Measurements from ENCODE around the gene TRPM2.

TRPM2 gene

DNA sequence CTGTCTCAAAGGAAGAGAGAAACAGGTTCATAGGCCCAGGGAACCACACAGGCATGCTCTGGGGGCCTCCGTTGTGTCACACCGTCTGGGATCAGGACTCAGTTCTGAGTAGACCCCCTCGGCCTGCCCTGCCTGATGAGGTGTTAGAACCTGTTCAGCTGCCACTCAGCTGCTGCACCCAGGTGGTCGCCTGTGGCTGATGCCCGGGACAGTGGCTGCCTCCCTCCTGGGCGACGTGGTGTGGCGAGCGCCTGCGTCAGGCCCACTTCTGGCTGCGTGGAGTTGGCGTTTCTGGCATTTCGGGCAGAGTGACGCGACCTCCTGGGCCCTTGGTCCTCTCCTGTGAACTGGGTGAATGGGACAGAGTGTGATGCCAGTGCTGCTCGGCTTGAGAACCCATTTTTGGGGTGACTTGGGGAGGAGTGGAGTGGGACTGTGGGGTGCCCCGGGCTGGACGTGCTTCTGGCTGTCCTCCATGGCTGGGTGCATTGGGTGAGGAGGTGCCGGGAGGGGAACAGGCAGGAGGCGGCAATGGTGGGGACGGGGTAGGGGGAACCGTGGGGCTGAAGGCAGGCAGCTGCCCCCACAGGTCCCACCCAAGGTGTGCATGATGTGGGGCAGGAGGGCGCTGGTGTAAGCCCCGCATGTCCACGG is 25.1 kb upstream of the TRPM2 start:
- Mint-ChIP-seq H3K9me3 (no peaks in the 10 kb centered on the region), H3K4me1 (peaks cover 4% of the 10 kb centered on the region), H3K27ac (peak overlapping the region in 1 of 2 donors; percentile 59), H3K27me3 (no peaks in the 10 kb centered on the region), H3K4me3 (no peak overlapping the region)
- no peak for DNase-seq
- ATAC-seq, result no peak

- peak overlapping the region in 1 of 2 donors; percentile 61 for H3K27ac Mint-ChIP-seq
- ATAC-seq (no peak), DNase-seq (no peak)
- no peak overlapping the region for H3K4me3 Mint-ChIP-seq
- H3K4me1 Mint-ChIP-seq, result peaks cover 4% of the 10 kb centered on the region
- H3K27me3 Mint-ChIP-seq, result no peaks in the 10 kb centered on the region
- no peaks in the 10 kb centered on the region for H3K9me3 Mint-ChIP-seq
Observed at GRCh38 chr21:44329086-44329889, 24.1 kb upstream of the TRPM2 start.

- Mint-ChIP-seq H3K4me1 (peaks cover 4% of the 10 kb centered on the region), H3K27ac (no peak overlapping the region), H3K27me3 (no peaks in the 10 kb centered on the region), H3K9me3 (no peaks in the 10 kb centered on the region), H3K4me3 (no peak overlapping the region)
- ATAC-seq, result peak; percentile 5
- no peak for DNase-seq
Observed at GRCh38 chr21:44329971-44330681, 23.3 kb upstream of the TRPM2 start.

DNA sequence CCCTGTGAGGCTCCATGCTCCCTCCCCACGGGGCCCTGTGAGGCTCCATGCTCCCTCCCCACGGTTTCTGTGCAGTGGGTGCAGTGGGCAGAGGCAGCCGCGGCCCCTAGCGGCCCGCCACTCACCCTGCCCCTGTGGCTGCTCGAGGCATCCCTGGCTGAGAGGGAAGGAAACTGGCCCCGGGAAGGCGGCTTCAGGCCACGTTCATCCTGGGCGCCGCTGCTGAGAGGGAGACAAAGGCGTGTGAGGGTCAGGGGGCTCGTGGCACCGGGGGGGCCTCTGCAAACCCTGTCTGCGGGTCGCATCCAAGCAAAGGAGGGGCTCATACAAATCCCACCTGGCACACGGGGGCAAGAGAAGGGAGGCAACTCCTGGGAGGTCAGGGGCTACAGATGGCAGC is 22.7 kb upstream of the TRPM2 start:
- Mint-ChIP-seq H3K27me3 (no peaks in the 10 kb centered on the region), H3K27ac (peak overlapping the region in 1 of 2 donors; percentile 85), H3K4me3 (no peak overlapping the region), H3K4me1 (peaks cover 4% of the 10 kb centered on the region), H3K9me3 (no peaks in the 10 kb centered on the region)
- no peak for DNase-seq
- no peak for ATAC-seq

- ATAC-seq (no peak), DNase-seq (no peak)
- no peaks in the 10 kb centered on the region for H3K27me3 Mint-ChIP-seq
- H3K4me3 Mint-ChIP-seq, result no peak overlapping the region
- H3K4me1 Mint-ChIP-seq, result peaks cover 4% of the 10 kb centered on the region
- peak overlapping the region; percentile 31 to 85 for H3K27ac Mint-ChIP-seq
- no peaks in the 10 kb centered on the region for H3K9me3 Mint-ChIP-seq
Observed at GRCh38 chr21:44331209-44331608, 22.2 kb upstream of the TRPM2 start.

GRCh38 chr21:44331650-44332307 is 21.6 kb upstream of the TRPM2 start:
- Mint-ChIP-seq H3K9me3 (no peaks in the 10 kb centered on the region), H3K4me1 (peaks cover 4% of the 10 kb centered on the region), H3K27me3 (no peaks in the 10 kb centered on the region), H3K27ac (peak overlapping the region; percentile 31 to 85), H3K4me3 (no peak overlapping the region)
- no peak for DNase-seq
- ATAC-seq, result no peak

DNA sequence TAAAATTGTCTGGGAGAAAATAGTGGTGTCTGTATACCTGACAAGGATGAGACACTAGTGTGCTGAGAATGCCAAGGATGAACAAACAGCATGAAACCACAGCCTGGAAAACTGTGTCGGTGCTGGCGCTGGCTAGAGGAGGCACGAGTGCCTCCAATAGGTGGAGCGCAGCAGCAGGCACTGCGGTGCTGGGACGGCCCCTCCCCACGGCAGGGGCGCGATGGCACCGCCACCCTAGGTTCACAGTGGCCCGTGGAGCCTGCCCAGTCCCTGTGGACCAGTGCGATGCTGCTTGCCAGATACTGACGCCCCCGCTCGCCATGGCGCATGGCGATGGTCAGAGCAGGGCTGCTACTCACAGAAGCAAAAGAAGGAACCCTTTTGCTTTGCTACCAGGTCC is 21.0 kb upstream of the TRPM2 start:
- Mint-ChIP-seq H3K27me3 (no peaks in the 10 kb centered on the region), H3K4me3 (no peak overlapping the region), H3K27ac (no peak overlapping the region), H3K9me3 (no peaks in the 10 kb centered on the region), H3K4me1 (peaks cover 4% of the 10 kb centered on the region)
- DNase-seq, result no peak
- no peak for ATAC-seq

GRCh38 chr21:44332965-44333364 is 20.5 kb upstream of the TRPM2 start:
- Mint-ChIP-seq H3K4me3 (no peak overlapping the region), H3K4me1 (peaks cover 6% of the 10 kb centered on the region), H3K9me3 (no peaks in the 10 kb centered on the region), H3K27me3 (no peaks in the 10 kb centered on the region), H3K27ac (no peak overlapping the region)
- DNase-seq, result no peak
- ATAC-seq, result no peak

DNA sequence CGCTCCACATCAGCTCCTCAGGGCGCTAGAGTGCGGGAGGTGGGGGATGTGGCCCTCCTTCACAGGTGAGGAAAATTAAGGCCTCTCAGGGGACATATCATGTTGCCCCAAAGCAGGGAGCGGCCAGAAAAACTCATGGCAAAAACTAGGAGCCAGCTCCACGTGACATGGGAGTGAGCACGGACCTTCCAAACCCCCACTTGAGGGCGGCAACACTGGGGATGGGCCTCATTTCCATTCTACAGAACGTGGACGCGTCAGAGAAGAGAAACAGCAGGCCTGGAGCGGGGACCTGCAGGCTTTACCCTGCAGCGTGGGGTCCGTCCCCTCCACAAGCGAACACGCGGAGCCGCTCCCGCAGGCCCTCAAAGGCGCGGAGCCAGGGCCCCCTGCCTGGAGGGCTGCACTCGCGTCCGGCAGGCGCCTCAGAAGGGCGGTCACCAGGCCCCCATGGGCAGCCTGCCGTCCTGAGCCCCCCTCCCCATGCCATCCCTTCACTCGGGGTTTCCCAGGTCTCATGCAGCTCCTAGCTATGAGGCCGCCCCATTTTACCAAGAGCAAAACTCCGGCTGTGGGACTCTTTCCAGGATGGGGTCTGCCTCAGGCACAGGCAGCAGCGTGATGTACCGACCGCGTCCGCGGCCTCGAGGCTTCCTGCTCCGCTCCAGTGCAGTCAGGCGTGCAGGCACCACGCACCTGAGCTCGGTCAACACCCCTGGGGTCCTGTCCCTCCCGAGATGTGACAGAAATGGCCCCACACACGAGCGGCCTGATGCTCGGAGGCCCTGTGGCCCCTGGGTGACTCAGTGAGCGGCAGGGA is 19.7 kb upstream of the TRPM2 start:
- Mint-ChIP-seq H3K4me1 (peaks cover 12% of the 10 kb centered on the region), H3K9me3 (no peaks in the 10 kb centered on the region), H3K4me3 (no peak overlapping the region), H3K27ac (no peak overlapping the region), H3K27me3 (no peaks in the 10 kb centered on the region)
- DNase-seq (no peak), ATAC-seq (no peak)

DNA sequence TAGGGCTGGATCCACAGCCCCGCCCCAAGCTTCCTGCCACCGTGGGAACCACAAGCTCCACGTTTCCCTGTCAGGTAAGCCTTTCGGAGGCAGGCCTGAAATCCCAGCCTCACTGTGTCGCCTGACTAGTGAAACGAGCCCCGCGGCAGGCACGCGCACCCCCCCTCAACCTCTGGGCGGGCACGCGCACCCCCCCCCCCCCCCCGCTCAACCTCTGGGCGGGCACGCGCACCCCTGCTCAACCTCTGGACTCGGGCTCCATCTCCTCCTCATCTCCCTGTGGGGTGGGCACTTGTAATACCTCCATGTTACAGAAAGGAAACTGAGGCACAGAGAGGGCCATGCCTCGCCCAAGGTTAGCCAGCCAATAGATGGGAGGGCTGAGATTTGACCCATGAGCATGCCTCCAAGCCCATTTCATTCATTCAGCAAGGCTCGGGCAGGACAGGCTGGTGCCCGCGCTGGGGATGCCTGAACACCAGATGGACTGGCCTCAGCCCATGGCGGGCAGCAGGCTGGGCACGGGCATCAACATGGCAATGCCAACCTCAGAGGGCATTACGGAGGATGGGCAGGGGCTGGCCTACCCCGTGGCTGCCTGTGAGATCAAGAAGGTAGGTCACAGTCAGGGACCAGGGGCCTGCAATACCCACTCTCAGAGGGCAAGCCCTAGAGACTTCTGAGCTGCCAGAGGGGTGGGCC is 18.9 kb upstream of the TRPM2 start:
- ATAC-seq (no peak), DNase-seq (no peak)
- H3K27me3 Mint-ChIP-seq, result no peaks in the 10 kb centered on the region
- H3K4me3 Mint-ChIP-seq, result no peak overlapping the region
- H3K4me1 Mint-ChIP-seq, result peaks cover 12% of the 10 kb centered on the region
- no peak overlapping the region for H3K27ac Mint-ChIP-seq
- no peaks in the 10 kb centered on the region for H3K9me3 Mint-ChIP-seq

DNA sequence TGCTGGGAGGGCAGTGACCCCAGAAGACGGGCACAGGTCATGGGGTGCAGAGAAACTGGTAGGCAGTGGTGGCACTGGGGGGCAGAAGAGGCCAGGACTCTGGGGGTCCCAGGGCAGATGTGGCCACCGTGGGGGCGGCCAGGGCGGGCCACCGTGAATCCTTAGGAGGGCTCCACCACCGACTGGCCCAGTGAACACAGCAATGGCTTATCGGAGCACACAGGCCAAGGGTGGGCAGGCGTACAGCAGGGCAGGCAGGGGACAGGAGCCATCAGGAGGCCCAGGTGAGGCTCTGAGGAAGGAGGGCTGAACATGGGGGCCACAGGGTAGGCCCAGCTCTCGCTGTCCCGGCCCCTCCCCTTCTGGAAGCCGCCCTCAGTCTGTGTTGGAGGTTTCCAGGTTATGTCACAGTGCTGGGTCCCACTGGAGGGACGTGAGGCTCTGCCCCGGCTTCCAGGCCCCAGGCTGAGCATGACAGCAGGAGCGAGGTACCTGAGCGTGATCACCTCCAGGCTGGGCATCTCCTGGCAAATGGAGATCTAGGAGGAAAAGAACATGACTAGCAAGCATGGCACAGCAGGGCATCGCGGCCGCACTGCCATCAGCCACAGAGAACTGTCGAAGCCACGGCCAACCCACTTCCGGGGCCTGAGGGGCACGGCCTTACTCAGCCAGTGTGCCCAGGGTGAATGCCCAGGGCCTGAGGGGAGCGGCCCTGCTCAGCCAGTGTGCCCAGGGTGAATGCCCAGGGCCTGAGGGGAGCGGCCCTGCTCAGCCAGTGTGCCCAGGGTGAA is 18.0 kb upstream of the TRPM2 start:
- H3K9me3 Mint-ChIP-seq, result no peaks in the 10 kb centered on the region
- H3K27me3 Mint-ChIP-seq, result no peaks in the 10 kb centered on the region
- DNase-seq (no peak), ATAC-seq (no peak)
- peaks cover 17% of the 10 kb centered on the region for H3K4me1 Mint-ChIP-seq
- H3K4me3 Mint-ChIP-seq, result no peak overlapping the region
- no peak overlapping the region for H3K27ac Mint-ChIP-seq

DNA sequence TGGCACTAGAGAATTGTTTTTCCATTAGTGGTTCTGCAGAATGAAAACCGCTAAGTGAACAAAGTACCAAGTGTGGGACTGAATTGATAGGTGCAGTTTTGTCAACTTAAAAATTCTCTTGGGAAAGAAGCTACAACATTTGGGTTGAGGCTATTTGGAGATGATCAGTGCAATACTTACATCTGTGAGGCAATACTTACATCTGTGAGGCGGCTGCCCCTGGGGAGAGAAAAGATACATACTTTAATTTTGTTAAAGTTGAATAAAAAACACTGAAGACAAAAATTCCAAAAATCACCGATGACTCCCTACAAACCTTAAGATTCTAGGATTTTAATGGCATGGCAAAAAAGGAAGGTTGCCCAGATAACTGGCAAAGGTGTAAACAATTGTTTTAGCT is 16.0 kb upstream of the TRPM2 start:
- no peak overlapping the region for H3K4me3 Mint-ChIP-seq

GRCh38 chr21:44337941-44338895 is 15.2 kb upstream of the TRPM2 start:
- peak overlapping the region; percentile 48 to 92 for H3K27ac Mint-ChIP-seq
- peak; percentile 2 for ATAC-seq
- H3K27me3 Mint-ChIP-seq, result no peaks in the 10 kb centered on the region
- DNase-seq, result no peak
- H3K4me1 Mint-ChIP-seq, result peaks cover 20% of the 10 kb centered on the region
- peak overlapping the region in 1 of 2 donors; percentile 44 for H3K4me3 Mint-ChIP-seq
- H3K9me3 Mint-ChIP-seq, result no peaks in the 10 kb centered on the region

More for the DNA sequence above, 16.0 kb upstream of the TRPM2 start:
- Mint-ChIP-seq H3K4me1 (peaks cover 20% of the 10 kb centered on the region), H3K27me3 (no peaks in the 10 kb centered on the region), H3K27ac (peak overlapping the region in 1 of 2 donors; percentile 48), H3K9me3 (no peaks in the 10 kb centered on the region)
- DNase-seq, result no peak
- ATAC-seq, result no peak
